H1 (cell line): ENCODE measurements around the gene ARHGAP5. TPM values are rescaled to one million over a fixed set of nuclear protein-coding genes. Genes with fewer than 3 reads are reported as not detected.

Source experiments
- CTCF ChIA-PET: fragments of 300-600 bp; sonication (Branson Sonifier 250); formaldehyde crosslinking; loops from one replicate; lab custom pipeline; 2021; ENCODE audit not compliant: partially characterized antibody; lab: Charles Lee
- POLR2A ChIA-PET: fragments of 300-600 bp; sonication (Branson Sonifier 250); formaldehyde crosslinking; loops from one replicate; lab custom pipeline; 2021; ENCODE audit warnings: inconsistent platforms; ENCODE audit not compliant: partially characterized antibody; lab: Charles Lee
- DNase-seq, 2 experiments: peaks; one replicate each; pipeline versions ENCODE4 v3.0.0 to v3.0.0-alpha.2; 2010 to 2022; ENCODE audit warnings: low spot score in 2 of 2, low read depth in 1 of 2, mixed read lengths in 1 of 2
- FAIRE-seq: peaks from 2 replicates; lab custom pipeline; 2011; peaks lifted over from hg19 to GRCh38; lab: Jason Lieb, UNC
- H2AFZ ChIP-seq: 2 replicates; pipeline ENCODE4 v1.8.1; 2012; ENCODE audit warnings: low read length, inconsistent platforms
- H2AK5ac ChIP-seq: 2 replicates; pipeline ENCODE4 v1.6.1; 2013; ENCODE audit warnings: low read depth, low read length
- H2BK120ac ChIP-seq: replicated peaks from 2 replicates; pipeline ENCODE3; 2013; ENCODE audit warnings: low read depth, low read length, inconsistent platforms
- H2BK12ac ChIP-seq: 2 replicates; pipeline ENCODE4 v1.6.1; 2013; ENCODE audit warnings: low read depth, low read length
- H2BK15ac ChIP-seq: 2 replicates; pipeline ENCODE4 v1.6.1; 2013; ENCODE audit warnings: low read length
- H2BK20ac ChIP-seq: 2 replicates; pipeline ENCODE4 v1.6.1; 2013; ENCODE audit warnings: low read length
- H2BK5ac ChIP-seq: 2 replicates; pipeline ENCODE4 v1.6.1; 2013; ENCODE audit warnings: low read depth, low read length
- H3K14ac ChIP-seq: 2 replicates; pipeline ENCODE4 v1.6.1; 2013; ENCODE audit warnings: inconsistent platforms; ENCODE audit not compliant: insufficient read length
- H3K18ac ChIP-seq: 2 replicates; pipeline ENCODE4 v1.6.1; 2013; ENCODE audit warnings: low read length; ENCODE audit errors: extremely low read depth
- H3K23ac ChIP-seq: 2 replicates; pipeline ENCODE4 v1.6.1; 2013; ENCODE audit warnings: inconsistent platforms; ENCODE audit not compliant: insufficient read length
- H3K23me2 ChIP-seq: 2 replicates; pipeline ENCODE4 v1.6.1; 2013; ENCODE audit warnings: low read depth, low read length
- H3K27ac ChIP-seq: 2 replicates; pipeline ENCODE4 v1.6.1; 2011; ENCODE audit warnings: low read depth, low read length, inconsistent platforms
- H3K27me3 ChIP-seq, 4 experiments: replicated peaks in 1 of 4; 1 replicate in 1 of 4; 2 replicates in 3 of 4; pipeline versions ENCODE4 v1.6.1 to v1.8.1; 2011 to 2013; ENCODE audit warnings: low read length in 3 of 4, mild to moderate bottlenecking in 3 of 4, inconsistent platforms in 2 of 4, mixed read lengths in 2 of 4, moderate library complexity in 1 of 4; ENCODE audit not compliant: control insufficient read depth in 3 of 4, insufficient read depth in 3 of 4; ENCODE audit errors: extremely low read depth in 1 of 4
- H3K36me3 ChIP-seq, 4 experiments: 2 replicates each; pipeline versions ENCODE4 v1.6.1 to v1.8.1; 2011 to 2013; ENCODE audit warnings: mild to moderate bottlenecking in 4 of 4, low read length in 3 of 4, moderate library complexity in 2 of 4, control low read depth in 1 of 4, inconsistent platforms in 1 of 4; ENCODE audit not compliant: insufficient read depth in 4 of 4, control insufficient read depth in 2 of 4
- H3K4ac ChIP-seq: replicated peaks from 2 replicates; pipeline ENCODE3; 2013; ENCODE audit warnings: low read length, low read depth, mixed read lengths, inconsistent platforms; ENCODE audit not compliant: insufficient read length
- H3K4me1 ChIP-seq, 4 experiments: replicated peaks in 1 of 4; 1 replicate in 1 of 4; 2 replicates in 3 of 4; pipeline versions ENCODE4 v1.6.1 to v1.8.1; 2011 to 2013; ENCODE audit warnings: low read length in 3 of 4, inconsistent platforms in 2 of 4, mixed read lengths in 1 of 4; ENCODE audit not compliant: insufficient read depth in 4 of 4, control insufficient read depth in 3 of 4
- H3K4me2 ChIP-seq, 2 experiments: 2 replicates each; pipeline versions ENCODE4 v1.6.1 to v1.8.1; 2011 to 2013; ENCODE audit warnings: low read depth in 2 of 2, low read length in 2 of 2, control low read depth in 1 of 2, inconsistent platforms in 1 of 2, mild to moderate bottlenecking in 1 of 2; ENCODE audit not compliant: insufficient read depth in 1 of 2
- H3K4me3 ChIP-seq, 4 experiments: fragments of 200-600, 300-600 bp in 1 of 4; sonication (generic), shearing (Covaris generic), sonication (Bioruptor Twin) in 1 of 4; 2 replicates each; pipeline versions ENCODE4 v1.5.1 to v1.8.1; 2011 to 2016; ENCODE audit warnings: low read length in 4 of 4, low read depth in 3 of 4, control low read depth in 2 of 4, inconsistent platforms in 2 of 4, mild to moderate bottlenecking in 2 of 4, mixed read lengths in 1 of 4, moderate library complexity in 1 of 4; ENCODE audit not compliant: insufficient read depth in 2 of 4; ENCODE audit errors: extremely low read depth in 1 of 4
- H3K56ac ChIP-seq: replicated peaks from 2 replicates; pipeline ENCODE3; 2013; ENCODE audit warnings: low read depth, mild to moderate bottlenecking, mixed read lengths, low read length, inconsistent platforms; ENCODE audit not compliant: insufficient read length
- H3K79me1 ChIP-seq: 2 replicates; pipeline ENCODE4 v1.6.1; 2013; ENCODE audit warnings: low read depth, low read length, control low read depth
- H3K79me2 ChIP-seq, 2 experiments: 2 replicates each; pipeline versions ENCODE4 v1.6.1 to v1.8.1; 2012 to 2013; ENCODE audit warnings: low read length in 2 of 2, mild to moderate bottlenecking in 2 of 2, inconsistent platforms in 1 of 2; ENCODE audit not compliant: insufficient read depth in 2 of 2, control insufficient read depth in 1 of 2
- H3K9ac ChIP-seq, 4 experiments: replicated peaks in 1 of 4; 1 replicate in 1 of 4; 2 replicates in 3 of 4; pipeline versions ENCODE4 v1.6.1 to v1.8.1; 2011 to 2013; ENCODE audit warnings: low read depth in 3 of 4, low read length in 3 of 4, control low read depth in 2 of 4, mild to moderate bottlenecking in 2 of 4, moderate library complexity in 2 of 4, inconsistent platforms in 1 of 4; ENCODE audit errors: extremely low read depth in 1 of 4
- H3K9me3 ChIP-seq, 2 experiments: 2 replicates each; pipeline versions ENCODE4 v1.6.1 to v1.8.1; 2012 to 2013; ENCODE audit warnings: mild to moderate bottlenecking in 2 of 2, moderate library complexity in 2 of 2, control low read depth in 1 of 2, inconsistent platforms in 1 of 2, low read depth in 1 of 2, low read length in 1 of 2, mixed read lengths in 1 of 2; ENCODE audit not compliant: insufficient read depth in 2 of 2
- H4K20me1 ChIP-seq, 2 experiments: replicated peaks in 1 of 2; 2 replicates each; pipeline versions ENCODE3 to v1.8.1; 2011 to 2013; ENCODE audit warnings: inconsistent platforms in 2 of 2, low read length in 2 of 2, mild to moderate bottlenecking in 1 of 2; ENCODE audit not compliant: insufficient read depth in 2 of 2, control insufficient read depth in 1 of 2
- H4K5ac ChIP-seq: 2 replicates; pipeline ENCODE4 v1.6.1; 2013; ENCODE audit warnings: low read length, low read depth, mixed read lengths, inconsistent platforms; ENCODE audit not compliant: insufficient read length
- H4K8ac ChIP-seq: 2 replicates; pipeline ENCODE4 v1.8.0; 2013; ENCODE audit warnings: mild to moderate bottlenecking, moderate library complexity, low read length, inconsistent platforms; ENCODE audit not compliant: insufficient read depth; ENCODE audit errors: extremely low read depth
- H4K91ac ChIP-seq: replicated peaks from 2 replicates; pipeline ENCODE3; 2013; ENCODE audit warnings: low read length, mixed read lengths, inconsistent platforms; ENCODE audit not compliant: insufficient read length
- ASH2L ChIP-seq: fragments of 200-600, 300-600 bp; sonication (generic); IDR thresholded peaks from one replicate; pipeline ENCODE4 v1.7.1; 2017; ENCODE audit warnings: low read length
- CREB1 ChIP-seq: IDR thresholded peaks from 2 replicates; pipeline ENCODE4 v1.6.1; 2012; ENCODE audit warnings: inconsistent platforms
- CTCF ChIP-seq, 3 experiments: IDR thresholded peaks; 1 replicate in 2 of 3; 2 replicates in 1 of 3; pipeline versions ENCODE4 v1.5.1 to v1.6.1; 2011; ENCODE audit warnings: low read length in 3 of 3, mild to moderate bottlenecking in 3 of 3, inconsistent platforms in 2 of 3, low read depth in 1 of 3, moderate library complexity in 1 of 3; ENCODE audit not compliant: insufficient read depth in 1 of 3; ENCODE audit errors: control extremely low read depth in 1 of 3
- EGR1 ChIP-seq: IDR thresholded peaks from 2 replicates; pipeline ENCODE4 v1.6.1; 2011; ENCODE audit warnings: low read depth, low read length, borderline replicate concordance
- HDAC2 ChIP-seq, 2 experiments: fragments of 300-600 bp in 1 of 2; sonication (generic) in 1 of 2; IDR thresholded peaks; 2 replicates each; pipeline ENCODE4 v1.6.1; 2011 to 2012; ENCODE audit warnings: low read depth in 2 of 2, low read length in 2 of 2, mild to moderate bottlenecking in 2 of 2, moderate library complexity in 2 of 2, borderline replicate concordance in 1 of 2, inconsistent platforms in 1 of 2
- RAD21 ChIP-seq, 2 experiments: IDR thresholded peaks in 1 of 2; conservative IDR thresholded peaks in 1 of 2; 2 replicates each; pipeline ENCODE4 v1.6.1; 2011; ENCODE audit warnings: low read depth in 2 of 2, low read length in 2 of 2, improper control_type of control experiment in 1 of 2, inconsistent platforms in 1 of 2, mild to moderate bottlenecking in 1 of 2, moderate library complexity in 1 of 2
- RFX5 ChIP-seq: IDR thresholded peaks from 2 replicates; pipeline ENCODE4 v1.6.1; 2011; ENCODE audit warnings: low read depth, low read length, improper control_type of control experiment, borderline replicate concordance
- RNF2 ChIP-seq: fragments of 200-900, 300-1000 bp; sonication (generic); IDR thresholded peaks from 2 replicates; pipeline ENCODE4 v1.7.1; 2016; ENCODE audit warnings: borderline replicate concordance, low read depth, mild to moderate bottlenecking, antibody characterized with exemption, low read length; ENCODE audit not compliant: poor library complexity, severe bottlenecking; ENCODE audit errors: missing control alignments
- TCF12 ChIP-seq: IDR thresholded peaks from 2 replicates; pipeline ENCODE4 v1.6.1; 2011; ENCODE audit warnings: low read depth, mild to moderate bottlenecking, low read length
- WGBS, 2 experiments: shearing (Covaris generic) in 1 of 2; methylation state at CpG; one replicate each; pipeline versions ENCODE4 v1.1.6 to v1.1.7; 2013 to 2015; ENCODE audit warnings: low lambda C conversion rate in 2 of 2, mixed read lengths in 2 of 2, inconsistent platforms in 1 of 2, low coverage in 1 of 2, missing lambda C conversion rate in 1 of 2; ENCODE audit not compliant: insufficient replicate concordance in 2 of 2, insufficient coverage in 1 of 2, insufficient read length in 1 of 2; ENCODE audit errors: extremely low coverage in 1 of 2, missing lambda C conversion rate in 1 of 2; 5-methylcytosine and 5-hydroxymethylcytosine counted together
- polyA plus RNA-seq, 7 experiments: library from polyadenylated mRNA; depleted of rRNA in 3 of 7; stranded (reverse) in 5 of 7; unstranded in 2 of 7; fragments of >200 nt in 5 of 7; fragments of 200-250 nt in 2 of 7; gene quantifications; 1 replicate in 5 of 7; 2 replicates in 1 of 7; 4 replicates in 1 of 7; pipeline versions ENCODE4 v1.2.1 to v1.2.3, GENCODE V29; 2011 to 2013; ENCODE audit warnings: missing spikeins in 2 of 7, mixed read lengths in 2 of 7
- total RNA-seq: library from RNA; stranded (reverse); fragmentation: NEBNext Ultra II Directional; extraction: Animal tissue kit (Norgen Biotek cat#: 25700); gene quantifications from 2 replicates; pipeline ENCODE4 v1.2.1, GENCODE V29; 2021
- TF ChIP-seq, protein P1 (sequence below): IDR thresholded peaks from 2 replicates; pipeline ENCODE4 v1.6.1; 2011; ENCODE audit warnings: low read depth, mild to moderate bottlenecking, low read length; ENCODE audit not compliant: insufficient read depth

The ARHGAP5 gene
- total and polyA plus RNA-seq, 2 of the 8 experiments (the other 6 are each of a cell fraction or from before 2014, with no cell fraction given) = 7.8 to 77.3 TPM

DNA sequence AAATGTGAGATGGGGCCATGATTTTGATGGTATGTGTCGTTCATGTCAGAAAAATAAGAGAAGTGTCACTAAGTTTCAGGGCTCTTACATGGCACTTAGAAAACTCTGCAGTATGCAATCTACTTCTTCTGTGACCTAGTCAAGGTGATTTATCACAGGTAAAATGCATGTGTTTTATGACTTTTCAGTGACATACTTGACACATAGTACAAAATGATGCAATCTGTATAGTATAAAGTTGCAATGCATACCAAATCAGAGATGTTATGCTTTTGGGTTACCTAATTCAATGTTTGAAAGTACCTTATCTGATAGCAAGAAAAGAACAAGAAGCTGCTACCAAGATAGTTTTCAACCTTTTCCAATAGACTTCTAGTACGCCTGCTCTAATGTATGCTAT, 21.9 kb upstream of the ARHGAP5 start:
- Histone ChIP-seq H3K9me3 (0 out of 4 replicates have a peak, but pooled peaks cover 0 to 3% of the 10 kb centered on the region in 2 experiments), H2BK12ac (no peak overlapping the region), H3K23ac (no peak overlapping the region), H3K4me1 (peaks cover 0 to 6% (median 2%) of the 10 kb centered on the region in 4 experiments; a peak in 2 of 7 replicates), H3K9ac (no peak overlapping the region), H3K27me3 (no peaks in the 10 kb centered on the region), H2BK5ac (no peak overlapping the region), H3K79me2 (no peaks in the 10 kb centered on the region), H4K5ac (no peak overlapping the region), H2BK120ac (no peak overlapping the region), H3K18ac (no peak overlapping the region), H3K23me2 (no peaks in the 10 kb centered on the region), H3K79me1 (no peaks in the 10 kb centered on the region), H2AFZ (no peak overlapping the region), H3K4me2 (no peak overlapping the region), H3K4me3 (no peak overlapping the region), H3K14ac (no peak overlapping the region), H4K91ac (no peak overlapping the region), H3K27ac (no peak overlapping the region), H2AK5ac (no peak overlapping the region), H4K20me1 (no peaks in the 10 kb centered on the region), H3K36me3 (no peaks in the 10 kb centered on the region), H3K4ac (no peak overlapping the region), H4K8ac (no peak overlapping the region), H2BK20ac (no peak overlapping the region), H2BK15ac (no peak overlapping the region), H3K56ac (no peak overlapping the region)
- WGBS, 2 experiments = 42% methylated on average over 2 of the region's 2 CpGs; no CpG with 5 or more reads in 1 of the 2 experiments
- DNase-seq = no peak
- CTCF ChIA-PET = interaction anchor here (0.6 to 0.7 kb wide), 2 partner anchors 464 to 657 kb away, joined by 3 read pairs; no protein-coding TSS in a partner anchor
- POLR2A ChIA-PET = no interaction called here
- FAIRE-seq = no peak
- TF ChIP-seq RAD21 (IDR thresholded peaks at IDR 0.05 in 1 of 2, conservative IDR thresholded peaks at IDR 0.05 in 1 of 2; ENCODE audit: low read depth in 2 of 2, low read length in 2 of 2) (no peak), TCF12 (no peak), ASH2L (no peak), EGR1 (no peak), CTCF (IDR thresholded peaks at IDR 0.05; ENCODE audit: control extremely low read depth in 1 of 3, insufficient read depth in 1 of 3, low read depth in 1 of 3, low read length in 3 of 3) (no peak), RFX5 (no peak), RNF2 (no peak), CREB1 (no peak), HDAC2 (IDR thresholded peaks at IDR 0.05; ENCODE audit: borderline replicate concordance in 1 of 2, low read depth in 2 of 2, low read length in 2 of 2) (no peak)
- TF ChIP-seq, protein P1, sequence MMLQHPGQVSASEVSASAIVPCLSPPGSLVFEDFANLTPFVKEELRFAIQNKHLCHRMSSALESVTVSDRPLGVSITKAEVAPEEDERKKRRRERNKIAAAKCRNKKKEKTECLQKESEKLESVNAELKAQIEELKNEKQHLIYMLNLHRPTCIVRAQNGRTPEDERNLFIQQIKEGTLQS = no peak
